Stomach (tissue), 9 donors: ENCODE results near the gene SPDYC. TPM values are rescaled to one million over a fixed set of nuclear protein-coding genes. Genes with fewer than 3 reads are reported as not detected.

Source experiments
- DNase-seq, 2 donors: peaks; one replicate each; pipeline versions ENCODE4 v3.0.0 to v3.0.0-alpha.2; 2013 to 2019
- H3K27ac ChIP-seq, 5 donors: fragments of 200-600 bp in 4 of 5; sonication (generic) in 4 of 5; one replicate each; pipeline ENCODE4 v1.5.1; 2013 to 2019; ENCODE audit warnings: mild to moderate bottlenecking in 1 of 5, moderate library complexity in 1 of 5
- H3K27me3 ChIP-seq, 3 donors: fragments of 200-600 bp; sonication (generic); one replicate each; pipeline ENCODE4 v1.5.1; 2017 to 2019; ENCODE audit warnings: mixed run types in 1 of 3
- H3K36me3 ChIP-seq, 4 donors: fragments of 200-600 bp; sonication (generic); 1 replicate in 3 of 4; 2 replicates in 1 of 4; pipeline ENCODE4 v1.5.1; 2016 to 2019
- H3K4me1 ChIP-seq, 4 donors: fragments of 200-600 bp; sonication (generic); one replicate each; pipeline ENCODE4 v1.5.1; 2016 to 2019
- H3K4me3 ChIP-seq, 4 donors: fragments of 200-600 bp; sonication (generic) in 3 of 4; one replicate each; pipeline ENCODE4 v1.5.1; 2016 to 2019; ENCODE audit warnings: mild to moderate bottlenecking in 1 of 4
- H3K9me3 ChIP-seq, 4 donors: fragments of 200-600 bp; sonication (generic); one replicate each; pipeline ENCODE4 v1.5.1; 2016 to 2019
- CTCF ChIP-seq, 7 experiments: fragments of 450-650 bp in 4 of 7; fragments of 200-600 bp in 3 of 7; sonication (generic) in 3 of 7; IDR thresholded peaks; one replicate each; pipeline ENCODE4 v1.5.1; 2016 to 2019; ENCODE audit warnings: antibody characterized with exemption in 7 of 7, control low read depth in 2 of 7, mild to moderate bottlenecking in 1 of 7
- EP300 ChIP-seq: sonication (generic); formaldehyde crosslinking; IDR thresholded peaks from one replicate; pipeline ENCODE4 v1.6.1; 2017; ENCODE audit warnings: antibody characterized with exemption
- POLR2A ChIP-seq, 4 donors: fragments of 450-650 bp; IDR thresholded peaks; one replicate each; pipeline ENCODE4 v1.6.1; 2016; ENCODE audit warnings: antibody characterized with exemption in 4 of 4, control low read depth in 2 of 4, mild to moderate bottlenecking in 1 of 4, moderate library complexity in 1 of 4
- POLR2AphosphoS5 ChIP-seq, 3 donors: sonication (generic); formaldehyde crosslinking; IDR thresholded peaks; one replicate each; pipeline ENCODE4 v1.6.1; 2016; ENCODE audit warnings: antibody characterized with exemption in 3 of 3
- WGBS, 5 donors: extraction: QIAGEN DNeasy Blood & Tissue Kit in 3 of 5; methylation state at CpG; one replicate each; pipeline versions ENCODE4 v1.1.5 to v1.1.7; 2013 to 2018; 5-methylcytosine and 5-hydroxymethylcytosine counted together
- intact Hi-C: fragments of 100-400 bp; cut with DNase I; formaldehyde crosslinking; loops from one replicate; pipeline ENCODE4 v1.15.1; 2023; ENCODE audit warnings: low total_unique reads
- polyA plus RNA-seq, 3 donors: library from polyadenylated mRNA; stranded (reverse); fragments of 200-250 nt; gene quantifications; one replicate each; pipeline ENCODE4 v1.2.3, GENCODE V29; 2013
- total RNA-seq, 5 donors: library from RNA; depleted of rRNA; stranded (reverse); fragments of >200 nt; gene quantifications; one replicate each; pipeline versions ENCODE4 v1.1.0 to v1.2.3, GENCODE V29; 2014 to 2016
- donor health status: healthy with polysubstance abuse.
- donor health status: Bipolar disorder and iron deficiency.
- donor health status: healthy.

The SPDYC gene
- total and polyA plus RNA-seq, 8 donors, result not detected

- no peak overlapping the region for H3K4me3 ChIP-seq
- peak overlapping the region in 4 of 5 donors; percentile 32 to 65 (median 58) for H3K27ac ChIP-seq
- TF ChIP-seq EP300, result no peak
- peak in 1 of 3 donors; percentile 49 for TF ChIP-seq POLR2AphosphoS5 (IDR thresholded peaks at IDR 0.05)
- no peaks in the 10 kb centered on the region for H3K36me3 ChIP-seq
- H3K27me3 ChIP-seq, result no peaks in the 10 kb centered on the region
- peaks cover 9 to 21% (median 10%) of the 10 kb centered on the region in 4 donors for H3K4me1 ChIP-seq
- 21 to 40% (median 34%) methylated on average over 10 to 12 of the region's 12 CpGs for WGBS, 5 donors
- DNase-seq, result peak; percentile 85 to 86
- intact Hi-C loops, result no loop called here
- peaks cover 0 to 4% (median 1%) of the 10 kb centered on the region in 4 donors for H3K9me3 ChIP-seq
Observed at GRCh38 chr11:65150509-65151299, 19.3 kb upstream of the SPDYC start.

- Histone ChIP-seq H3K4me3 (no peak overlapping the region), H3K36me3 (no peaks in the 10 kb centered on the region), H3K27ac (peak overlapping the region in 4 of 5 donors; percentile 32 to 65 (median 58)), H3K9me3 (peaks cover 0 to 4% (median 1%) of the 10 kb centered on the region in 4 donors), H3K4me1 (peaks cover 9 to 21% (median 10%) of the 10 kb centered on the region in 4 donors), H3K27me3 (no peaks in the 10 kb centered on the region)
- intact Hi-C loops, result no loop called here
- no peak for DNase-seq
- 68 to 83% (median 78%) methylated on average over 3 of the region's 3 CpGs for WGBS, 5 donors
- TF ChIP-seq CTCF (IDR thresholded peaks at IDR 0.05) (no peak), EP300 (no peak), POLR2AphosphoS5 (IDR thresholded peaks at IDR 0.05) (no peak), POLR2A (IDR thresholded peaks at IDR 0.05) (no peak)
Observed at GRCh38 chr11:65151331-65151899, 18.6 kb upstream of the SPDYC start.

- H3K36me3 ChIP-seq, result no peaks in the 10 kb centered on the region
- WGBS, 5 donors, result 52 to 88% (median 70%) methylated on average over 2 of the region's 2 CpGs
- H3K9me3 ChIP-seq, result peaks cover 0 to 4% (median 1%) of the 10 kb centered on the region in 4 donors
- no peak overlapping the region for H3K27ac ChIP-seq
- no peaks in the 10 kb centered on the region for H3K27me3 ChIP-seq
- H3K4me3 ChIP-seq, result no peak overlapping the region
- peaks cover 9 to 21% (median 10%) of the 10 kb centered on the region in 4 donors for H3K4me1 ChIP-seq
- TF ChIP-seq EP300 (no peak), POLR2A (IDR thresholded peaks at IDR 0.05) (no peak), CTCF (IDR thresholded peaks at IDR 0.05) (no peak), POLR2AphosphoS5 (IDR thresholded peaks at IDR 0.05) (no peak)
- intact Hi-C loops, result no loop called here
- DNase-seq, result no peak
Observed at GRCh38 chr11:65152122-65152521, 17.9 kb upstream of the SPDYC start.

- 94 to 99% (median 96%) methylated on average over 3 of the region's 3 CpGs for WGBS, 5 donors
- Histone ChIP-seq H3K4me1 (peaks cover 0 to 6% (median 1%) of the 10 kb centered on the region in 4 donors), H3K9me3 (no peaks in the 10 kb centered on the region), H3K4me3 (no peak overlapping the region), H3K27me3 (no peaks in the 10 kb centered on the region), H3K36me3 (no peaks in the 10 kb centered on the region), H3K27ac (no peak overlapping the region)
- DNase-seq, result no peak
- no peak for TF ChIP-seq POLR2A (IDR thresholded peaks at IDR 0.05)
- no peak for TF ChIP-seq EP300
- TF ChIP-seq CTCF (IDR thresholded peaks at IDR 0.05), result no peak
- no peak for TF ChIP-seq POLR2AphosphoS5 (IDR thresholded peaks at IDR 0.05)
- intact Hi-C loops, result no loop called here
Observed at GRCh38 chr11:65156256-65156655, 13.8 kb upstream of the SPDYC start.
